ENCODE measurements around the gene PNKD. TPM values are rescaled to one million over a fixed set of nuclear protein-coding genes. Genes with fewer than 3 reads are reported as not detected.

PNKD gene
- polyA plus RNA-seq, 2 of the 4 experiments (the other 2 are of a cell fraction), result 46.2 to 51.7 TPM

GRCh38 chr2:218221000-218221399, 49.3 kb upstream of the PNKD start (continued):
- TF ChIP-seq BHLHE40 (IDR thresholded peaks at IDR 0.05; ENCODE audit: low read depth, low read length) (no peak), KDM1A (IDR thresholded peaks at IDR 0.05; ENCODE audit: low read depth) (no peak), SMC3 (IDR thresholded peaks at IDR 0.05) (no peak), NR3C1 (IDR thresholded peaks at IDR 0.05) (no peak), FOXS1 (CRISPR knock-in tag; IDR thresholded peaks at IDR 0.05) (no peak), HOXB5 (CRISPR knock-in tag; IDR thresholded peaks at IDR 0.05) (no peak)

GRCh38 chr2:218223046-218223445, 47.3 kb upstream of the PNKD start:
- Histone ChIP-seq H3K27ac (no peak overlapping the region), H3K4me1 (peaks cover 30% of the 10 kb centered on the region), H3K9me3 (no peaks in the 10 kb centered on the region), H3K4me2 (no peak overlapping the region), H3K4me3 (no peak overlapping the region)
- DNase-seq (ENCODE audit: low read depth in 1 of 2, low spot score in 1 of 2) (no peak), FAIRE-seq (no peak), ATAC-seq (no peak)
- 89% methylated on average over 5 of the region's 5 CpGs for WGBS (ENCODE audit: missing lambda C conversion rate)
- POLR2A ChIA-PET, result no interaction called here
- TF ChIP-seq CBX8 (IDR thresholded peaks at IDR 0.05), result no peak
- CTCF ChIA-PET, result interaction anchor here (1.0 kb wide), 1 partner anchor 48 kb away, joined by 4 read pairs; the partner anchor contains the start of gene PNKD

GRCh38 chr2:218224186-218224585, 46.1 kb upstream of the PNKD start:
- ChIA-PET CTCF (interaction anchor here (0.8 kb wide), 1 partner anchor 21 kb away, joined by 3 read pairs; no protein-coding TSS in a partner anchor), POLR2A (no interaction called here)
- no peak overlapping the region for H3K27ac ChIP-seq
- ATAC-seq (no peak), FAIRE-seq (no peak), DNase-seq (ENCODE audit: low read depth in 1 of 2, low spot score in 1 of 2) (no peak)
- WGBS (ENCODE audit: missing lambda C conversion rate), result 84% methylated on average over 1 of the region's 1 CpG
- TF ChIP-seq ELK1 (IDR thresholded peaks at IDR 0.05; ENCODE audit: low read depth, low read length), result no peak
- TF ChIP-seq EHF (CRISPR knock-in tag; IDR thresholded peaks at IDR 0.05), result no peak
- TF ChIP-seq KDM5A (IDR thresholded peaks at IDR 0.05), result no peak
- TF ChIP-seq USF2 (IDR thresholded peaks at IDR 0.05), result no peak
- TF ChIP-seq ZC3H11A (IDR thresholded peaks at IDR 0.05), result no peak
- TF ChIP-seq HOXB13 (CRISPR knock-in tag; IDR thresholded peaks at IDR 0.05; ENCODE audit: low read depth), result no peak
- no peak for TF ChIP-seq SMC3 (IDR thresholded peaks at IDR 0.05)
- no peak for TF ChIP-seq HDAC2 (IDR thresholded peaks at IDR 0.05)
- TF ChIP-seq MYC (IDR thresholded peaks at IDR 0.05; ENCODE audit: borderline replicate concordance, low read length), result no peak
- no peak overlapping the region for H3K4me3 ChIP-seq
- peaks cover 30% of the 10 kb centered on the region for H3K4me1 ChIP-seq
- H3K4me2 ChIP-seq, result no peak overlapping the region
- H3K9me3 ChIP-seq, result no peaks in the 10 kb centered on the region

GRCh38 chr2:218226903-218227302, 43.4 kb upstream of the PNKD start:
- 79% methylated on average over 3 of the region's 3 CpGs for WGBS (ENCODE audit: missing lambda C conversion rate)
- ChIA-PET CTCF (interaction anchor here (0.6 kb wide), 1 partner anchor 1264 kb away, joined by 3 read pairs; no protein-coding TSS in a partner anchor), POLR2A (no interaction called here)
- H3K4me3 ChIP-seq, result no peak overlapping the region
- FAIRE-seq (no peak), ATAC-seq (no peak), DNase-seq (ENCODE audit: low read depth in 1 of 2, low spot score in 1 of 2) (no peak)
- no peaks in the 10 kb centered on the region for H3K9me3 ChIP-seq
- peaks cover 33% of the 10 kb centered on the region for H3K4me1 ChIP-seq
- H3K4me2 ChIP-seq, result no peak overlapping the region
- H3K27ac ChIP-seq, result no peak overlapping the region
- no peak for TF ChIP-seq HMGXB4 (CRISPR knock-in tag; IDR thresholded peaks at IDR 0.05; ENCODE audit: borderline replicate concordance)
- no peak for TF ChIP-seq CEBPB (IDR thresholded peaks at IDR 0.05)
- no peak for TF ChIP-seq BCL3 (IDR thresholded peaks at IDR 0.05)
